H4 (cell line): Measurements from ENCODE around the gene MAPK7. TPM values are rescaled to one million over a fixed set of nuclear protein-coding genes. Genes with fewer than 3 reads are reported as not detected.

Experiments
- DNase-seq: peaks from one replicate; pipeline ENCODE4 v3.0.0-alpha.2; 2015; ENCODE audit warnings: low spot score
- total RNA-seq: library from RNA; depleted of rRNA; stranded (reverse); fragments of >200 nt; shearing (Covaris generic); gene quantifications from 2 replicates; pipeline ENCODE4 v1.2.3, GENCODE V29; 2014

Gene MAPK7
- total RNA-seq, 1 experiment from 2014 or later: 6.2 TPM

GRCh38 chr17:19380481-19381301, 2.4 kb downstream of the MAPK7 start:
- no peak for DNase-seq

GRCh38 chr17:19381361-19381740, 3.1 kb downstream of the MAPK7 start:
- DNase-seq: no peak

- no peak for DNase-seq
Observed at GRCh38 chr17:19381741-19382444, 3.6 kb downstream of the MAPK7 start.

- no peak for DNase-seq
Observed at GRCh38 chr17:19382531-19383444, 4.5 kb downstream of the MAPK7 start.

- DNase-seq: no peak
Observed at GRCh38 chr17:19383681-19384470, 5.6 kb downstream of the MAPK7 start.

- DNase-seq: peak; percentile 92
Observed at GRCh38 chr17:19384723-19385391, 6.6 kb downstream of the MAPK7 start.

- no peak for DNase-seq
Observed at GRCh38 chr17:19385521-19385983, 7.3 kb downstream of the MAPK7 start.

- DNase-seq: peak; percentile 44
Observed at GRCh38 chr17:19386051-19386929, 8.0 kb downstream of the MAPK7 start.

- DNase-seq: peak; percentile 88
Observed at GRCh38 chr17:19386974-19387920, 8.9 kb downstream of the MAPK7 start, which contains the start of gene MFAP4. TSS of gene MFAP4 (minus strand) at chr17:19387190. CDS start at chr17:19387155, 35 bp downstream.

GRCh38 chr17:19387921-19388521, 9.7 kb downstream of the MAPK7 start:
- peak; percentile 73 for DNase-seq

- DNase-seq: no peak
Observed at GRCh38 chr17:19388791-19389785, 10.8 kb downstream of the MAPK7 start.

GRCh38 chr17:19390951-19391350, 12.7 kb downstream of the MAPK7 start:
- DNase-seq: no peak

- no peak for DNase-seq
Observed at GRCh38 chr17:19391432-19391831, 13.1 kb downstream of the MAPK7 start.

- DNase-seq: no peak
Observed at GRCh38 chr17:19392303-19392702, 14.0 kb downstream of the MAPK7 start.

GRCh38 chr17:19397556-19398041, 19.3 kb downstream of the MAPK7 start:
- DNase-seq: no peak
